ENCODE results near the gene WNT7B.

Gene WNT7B

DNA sequence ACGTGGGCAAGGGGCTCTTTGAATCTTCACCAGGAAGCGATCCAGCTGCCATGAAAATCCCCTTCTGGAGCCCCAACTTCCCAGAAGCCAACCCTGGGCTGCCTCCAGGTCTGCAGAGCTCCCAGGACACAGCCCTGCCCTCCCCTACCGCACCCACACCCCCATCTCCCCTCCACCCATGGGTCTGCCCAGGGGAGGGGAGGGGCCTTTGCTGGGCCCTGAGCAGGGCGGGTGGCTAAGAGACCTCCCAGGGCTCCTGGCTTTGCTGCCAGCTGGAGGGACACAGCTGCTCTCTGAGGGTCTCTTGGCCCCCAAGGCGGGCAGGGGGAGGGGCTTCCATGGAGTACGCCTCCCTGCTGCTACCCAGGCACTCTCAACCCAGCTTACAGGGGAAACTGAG lies 64.1 kb downstream of the WNT7B start:
- DNase-seq (ENCODE audit: low read depth, low spot score) = no peak
- ChIA-PET POLR2A (no interaction called here), CTCF (interaction anchor here (0.8 kb wide), 1 partner anchor 9 kb away, joined by 3 read pairs; no protein-coding TSS in a partner anchor)
- TF ChIP-seq, protein P1, sequence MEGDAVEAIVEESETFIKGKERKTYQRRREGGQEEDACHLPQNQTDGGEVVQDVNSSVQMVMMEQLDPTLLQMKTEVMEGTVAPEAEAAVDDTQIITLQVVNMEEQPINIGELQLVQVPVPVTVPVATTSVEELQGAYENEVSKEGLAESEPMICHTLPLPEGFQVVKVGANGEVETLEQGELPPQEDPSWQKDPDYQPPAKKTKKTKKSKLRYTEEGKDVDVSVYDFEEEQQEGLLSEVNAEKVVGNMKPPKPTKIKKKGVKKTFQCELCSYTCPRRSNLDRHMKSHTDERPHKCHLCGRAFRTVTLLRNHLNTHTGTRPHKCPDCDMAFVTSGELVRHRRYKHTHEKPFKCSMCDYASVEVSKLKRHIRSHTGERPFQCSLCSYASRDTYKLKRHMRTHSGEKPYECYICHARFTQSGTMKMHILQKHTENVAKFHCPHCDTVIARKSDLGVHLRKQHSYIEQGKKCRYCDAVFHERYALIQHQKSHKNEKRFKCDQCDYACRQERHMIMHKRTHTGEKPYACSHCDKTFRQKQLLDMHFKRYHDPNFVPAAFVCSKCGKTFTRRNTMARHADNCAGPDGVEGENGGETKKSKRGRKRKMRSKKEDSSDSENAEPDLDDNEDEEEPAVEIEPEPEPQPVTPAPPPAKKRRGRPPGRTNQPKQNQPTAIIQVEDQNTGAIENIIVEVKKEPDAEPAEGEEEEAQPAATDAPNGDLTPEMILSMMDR (IDR thresholded peaks at IDR 0.05; ENCODE audit: insufficient read depth, low read length, missing control alignments) = no peak
- no peak overlapping the region for H3K4me3 ChIP-seq (ENCODE audit: low read depth, low read length)

DNA sequence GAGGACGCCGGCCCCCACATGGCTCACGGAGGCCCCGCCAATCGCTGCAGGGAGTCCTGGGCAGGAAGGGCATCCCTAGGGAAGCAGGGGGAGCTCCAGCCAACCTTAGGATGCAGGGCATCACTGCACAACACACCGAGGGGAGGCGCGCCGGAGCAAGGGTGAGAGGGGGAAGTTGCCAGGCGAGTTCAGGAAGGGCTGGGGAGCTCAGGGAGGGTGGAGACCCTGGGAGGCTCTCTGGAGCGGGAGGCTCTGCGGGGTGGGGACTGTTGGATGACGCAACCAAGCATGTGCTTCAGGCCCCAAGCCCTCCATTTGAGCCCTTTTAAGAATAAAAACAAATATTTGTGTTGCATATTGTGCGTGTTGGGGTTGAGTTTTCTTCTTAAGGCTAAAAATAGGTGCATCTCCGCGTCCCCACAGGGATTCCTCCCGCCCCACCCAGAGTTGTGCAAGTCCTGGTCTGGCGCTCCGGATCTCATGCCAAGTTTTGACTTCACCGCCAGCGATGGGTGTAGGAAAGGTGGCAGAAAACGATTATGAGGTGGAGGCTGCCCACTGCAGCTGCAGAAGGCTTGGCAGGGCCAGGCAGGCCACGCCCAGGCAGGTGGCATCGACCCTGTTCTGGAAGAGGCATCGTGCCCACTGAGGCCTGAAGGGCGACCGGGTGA lies 65.2 kb downstream of the WNT7B start:
- no peak overlapping the region for H3K4me3 ChIP-seq (ENCODE audit: low read depth, low read length)
- POLR2A ChIA-PET = no interaction called here
- CTCF ChIA-PET = no interaction called here
- DNase-seq (ENCODE audit: low read depth, low spot score) = no peak
- TF ChIP-seq, protein P1 (IDR thresholded peaks at IDR 0.05; ENCODE audit: insufficient read depth, low read length, missing control alignments) = no peak

DNA sequence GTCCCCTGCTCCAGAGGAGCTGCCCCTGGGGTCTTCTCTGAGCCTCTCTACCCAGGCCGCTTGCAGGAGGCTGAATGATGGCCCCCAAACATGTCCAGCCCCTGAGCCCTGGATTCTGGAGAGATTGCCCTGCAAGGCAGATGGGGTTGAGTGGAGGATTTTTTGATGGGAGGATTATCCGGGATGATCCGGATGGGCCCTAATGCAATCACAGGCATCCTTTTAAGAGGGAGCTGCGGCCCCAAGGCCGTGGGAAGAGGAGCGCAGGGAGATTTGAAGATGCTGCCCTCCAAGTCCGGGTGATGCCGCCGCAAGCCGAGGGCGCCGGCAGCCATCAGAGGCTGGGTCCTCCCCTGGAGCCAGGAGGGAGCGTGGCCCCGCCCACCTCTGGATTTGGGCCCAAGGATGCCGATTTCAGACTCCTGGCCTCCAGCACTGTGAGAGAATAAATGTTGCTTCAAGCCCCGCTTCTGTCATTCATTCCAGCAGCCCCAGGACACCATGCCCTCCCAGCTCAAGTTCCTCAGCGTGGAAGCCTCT lies 66.0 kb downstream of the WNT7B start:
- DNase-seq (ENCODE audit: low read depth, low spot score) = no peak
- TF ChIP-seq, protein P1 (IDR thresholded peaks at IDR 0.05; ENCODE audit: insufficient read depth, low read length, missing control alignments) = no peak
- ChIA-PET CTCF (no interaction called here), POLR2A (no interaction called here)
- H3K4me3 ChIP-seq (ENCODE audit: low read depth, low read length) = no peak overlapping the region

DNA sequence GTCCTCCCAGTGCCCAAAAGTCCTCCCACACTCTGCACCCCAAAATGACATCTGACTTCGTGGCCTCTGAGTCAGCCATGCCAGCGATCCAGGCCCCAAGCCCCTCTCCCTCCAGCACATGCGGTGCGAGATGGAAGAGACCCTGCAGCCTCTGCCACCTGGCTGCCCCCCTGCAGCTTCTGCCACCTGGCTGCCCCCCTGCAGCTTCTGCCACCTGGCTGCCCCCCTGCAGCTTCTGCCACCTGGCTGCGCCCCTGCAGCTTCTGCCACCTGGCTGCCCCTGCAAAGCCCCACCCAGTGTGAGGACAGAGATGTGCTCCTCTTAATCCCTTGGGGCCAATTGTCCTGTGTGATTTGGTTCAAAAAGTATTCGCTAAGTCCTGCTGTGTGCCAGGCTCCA lies 68.0 kb downstream of the WNT7B start:
- H3K4me3 ChIP-seq (ENCODE audit: low read depth, low read length) = no peak overlapping the region
- ChIA-PET POLR2A (no interaction called here), CTCF (no interaction called here)
- TF ChIP-seq, protein P1 (IDR thresholded peaks at IDR 0.05; ENCODE audit: insufficient read depth, low read length, missing control alignments) = no peak
- no peak for DNase-seq (ENCODE audit: low read depth, low spot score)

DNA sequence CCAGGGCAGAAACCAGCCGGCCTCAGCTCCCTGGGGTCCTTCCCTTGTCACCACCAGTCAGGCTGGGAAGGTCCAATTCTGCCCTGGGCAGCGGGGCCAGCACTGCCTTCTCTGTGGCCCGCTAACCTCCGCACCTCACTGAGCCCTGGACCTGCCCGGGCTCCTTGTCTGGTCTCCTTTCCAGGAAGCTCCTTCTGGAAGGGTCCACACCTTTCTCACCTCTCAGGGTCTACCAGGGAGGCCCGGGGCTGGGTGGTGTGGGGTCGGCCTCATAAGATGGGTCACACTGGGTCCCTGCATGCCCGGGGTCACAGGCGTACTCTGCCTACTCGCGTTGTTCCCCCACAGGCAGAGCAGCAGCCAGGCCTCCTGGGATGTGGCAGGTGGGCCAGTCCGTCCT lies 69.0 kb downstream of the WNT7B start:
- ChIA-PET CTCF (no interaction called here), POLR2A (no interaction called here)
- no peak overlapping the region for H3K4me3 ChIP-seq (ENCODE audit: low read depth, low read length)
- DNase-seq (ENCODE audit: low read depth, low spot score) = no peak
- TF ChIP-seq, protein P1 (IDR thresholded peaks at IDR 0.05; ENCODE audit: insufficient read depth, low read length, missing control alignments) = no peak

DNA sequence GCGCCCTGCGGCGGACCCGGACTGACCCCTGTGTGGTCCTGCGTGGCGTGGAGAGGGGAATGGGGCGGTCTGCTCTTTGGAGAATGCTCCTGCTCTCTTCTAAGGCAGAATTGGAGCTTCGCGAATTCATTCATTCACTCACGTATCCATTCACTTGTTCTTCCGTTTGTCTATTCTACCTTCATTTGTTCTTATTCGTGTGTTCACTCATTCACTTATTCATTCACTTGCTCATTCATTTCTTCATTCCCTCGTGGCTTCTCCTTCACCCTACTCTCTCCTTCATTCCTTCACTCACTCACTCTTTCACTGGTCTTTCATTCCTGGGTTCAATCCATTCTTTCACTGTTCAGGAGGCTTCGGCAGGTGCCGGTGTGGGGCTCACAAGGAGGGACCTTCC lies 69.6 kb downstream of the WNT7B start:
- no peak for DNase-seq (ENCODE audit: low read depth, low spot score)
- TF ChIP-seq, protein P1 (IDR thresholded peaks at IDR 0.05; ENCODE audit: insufficient read depth, low read length, missing control alignments) = no peak
- CTCF ChIA-PET = no interaction called here
- no peak overlapping the region for H3K4me3 ChIP-seq (ENCODE audit: low read depth, low read length)
- POLR2A ChIA-PET = no interaction called here

Measured in AG04449 (cell line).